Measurements from ENCODE around the gene CRTC1.

DNA sequence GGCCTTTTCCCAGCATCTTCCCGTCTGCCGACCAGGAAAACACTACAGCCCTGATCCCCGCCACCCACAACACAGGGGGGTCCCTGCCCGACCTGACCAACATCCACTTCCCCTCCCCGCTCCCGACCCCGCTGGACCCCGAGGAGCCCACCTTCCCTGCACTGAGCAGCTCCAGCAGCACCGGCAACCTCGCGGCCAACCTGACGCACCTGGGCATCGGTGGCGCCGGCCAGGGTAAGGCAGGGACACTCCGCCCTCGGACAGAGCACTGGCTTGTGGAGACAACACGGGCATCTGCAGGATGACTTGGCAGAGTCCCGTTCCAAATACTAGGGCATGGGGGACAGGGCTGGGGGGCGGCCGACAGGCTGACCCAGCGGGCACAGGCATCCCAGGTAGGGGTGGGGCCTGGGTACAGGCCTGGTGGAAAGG is 76.5 kb downstream of the CRTC1 start:
- TF ChIP-seq, protein P1, sequence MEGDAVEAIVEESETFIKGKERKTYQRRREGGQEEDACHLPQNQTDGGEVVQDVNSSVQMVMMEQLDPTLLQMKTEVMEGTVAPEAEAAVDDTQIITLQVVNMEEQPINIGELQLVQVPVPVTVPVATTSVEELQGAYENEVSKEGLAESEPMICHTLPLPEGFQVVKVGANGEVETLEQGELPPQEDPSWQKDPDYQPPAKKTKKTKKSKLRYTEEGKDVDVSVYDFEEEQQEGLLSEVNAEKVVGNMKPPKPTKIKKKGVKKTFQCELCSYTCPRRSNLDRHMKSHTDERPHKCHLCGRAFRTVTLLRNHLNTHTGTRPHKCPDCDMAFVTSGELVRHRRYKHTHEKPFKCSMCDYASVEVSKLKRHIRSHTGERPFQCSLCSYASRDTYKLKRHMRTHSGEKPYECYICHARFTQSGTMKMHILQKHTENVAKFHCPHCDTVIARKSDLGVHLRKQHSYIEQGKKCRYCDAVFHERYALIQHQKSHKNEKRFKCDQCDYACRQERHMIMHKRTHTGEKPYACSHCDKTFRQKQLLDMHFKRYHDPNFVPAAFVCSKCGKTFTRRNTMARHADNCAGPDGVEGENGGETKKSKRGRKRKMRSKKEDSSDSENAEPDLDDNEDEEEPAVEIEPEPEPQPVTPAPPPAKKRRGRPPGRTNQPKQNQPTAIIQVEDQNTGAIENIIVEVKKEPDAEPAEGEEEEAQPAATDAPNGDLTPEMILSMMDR (IDR thresholded peaks at IDR 0.05; ENCODE audit: low read depth, low read length, poor library complexity, severe bottlenecking) = no peak
- no peak for TF ChIP-seq EZH2phosphoT487 (IDR thresholded peaks at IDR 0.05; ENCODE audit: borderline replicate concordance, low read length)

Measured in DOHH2 (cell line).